HG02885 (cell line): ENCODE measurements around the gene MRTFB.

Experiments used
- ATAC-seq: cut with Tn5 transposase; IDR thresholded peaks from one replicate; pipeline ENCODE4 v1.9.1; 2021; ENCODE audit warnings: mild to moderate bottlenecking; ENCODE audit not compliant: unreplicated experiment, poor library complexity

Gene MRTFB

GRCh38 chr16:14219983-14220382 lies 148.9 kb downstream of the MRTFB start:
- ATAC-seq = no peak

DNA sequence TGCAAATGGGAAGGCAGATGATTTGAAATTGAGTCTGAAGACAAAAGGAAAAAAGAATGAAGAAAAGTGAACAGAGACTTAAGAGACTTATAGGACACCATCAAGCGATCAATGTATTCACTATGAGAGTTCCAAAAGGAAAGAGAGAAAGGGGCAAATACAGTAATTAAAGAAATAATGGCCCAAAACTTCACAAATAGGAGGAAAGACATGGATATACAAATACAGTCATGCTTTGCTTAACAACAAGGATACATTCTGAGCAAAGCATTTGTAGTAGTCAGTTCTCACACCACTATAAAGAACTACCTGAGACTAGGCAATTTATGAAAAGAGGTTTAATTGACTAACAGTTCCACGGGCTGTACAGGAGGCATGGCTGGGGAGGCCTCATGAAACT lies 152.5 kb downstream of the MRTFB start:
- no peak for ATAC-seq

- no peak for ATAC-seq
Measured at GRCh38 chr16:14225457-14225856, 154.3 kb downstream of the MRTFB start.

DNA sequence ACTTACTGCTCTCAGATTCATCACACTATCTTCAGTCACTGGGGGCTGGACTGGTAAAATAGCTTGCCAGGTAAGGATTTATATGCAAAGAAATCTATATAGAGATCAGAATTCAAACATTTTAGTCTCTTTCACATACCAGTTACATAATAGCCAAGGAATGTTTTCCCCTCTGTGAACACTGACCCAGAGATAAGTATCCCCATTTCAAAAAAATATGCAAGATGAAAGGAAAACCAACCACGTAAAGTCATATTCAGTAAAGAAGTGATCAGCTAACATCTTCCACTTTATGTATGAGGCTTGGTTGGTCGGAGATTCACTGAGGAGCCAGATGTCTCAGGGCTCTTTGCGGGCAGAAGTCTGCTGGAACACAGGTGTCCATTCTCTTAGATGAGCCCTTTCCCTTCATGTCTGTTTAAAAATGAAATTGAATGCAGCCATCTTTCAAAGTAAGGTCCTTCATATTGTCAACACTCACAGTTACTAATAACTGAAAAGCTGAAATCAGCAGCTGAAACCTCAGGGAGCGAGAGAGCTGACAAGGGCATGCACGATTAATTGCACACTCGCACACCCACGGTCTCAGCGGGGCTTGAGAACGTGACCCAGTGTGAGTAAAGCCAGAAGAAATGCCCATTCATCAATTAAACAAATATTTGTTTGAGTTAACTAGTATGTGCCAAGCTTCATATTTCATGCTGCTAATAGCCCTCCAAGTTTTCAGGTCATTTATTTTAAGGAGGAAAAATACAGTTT lies 161.2 kb downstream of the MRTFB start:
- ATAC-seq = no peak

- ATAC-seq = no peak
Measured at GRCh38 chr16:14236401-14236800, 165.3 kb downstream of the MRTFB start.

GRCh38 chr16:14238756-14239155 lies 167.6 kb downstream of the MRTFB start:
- no peak for ATAC-seq

DNA sequence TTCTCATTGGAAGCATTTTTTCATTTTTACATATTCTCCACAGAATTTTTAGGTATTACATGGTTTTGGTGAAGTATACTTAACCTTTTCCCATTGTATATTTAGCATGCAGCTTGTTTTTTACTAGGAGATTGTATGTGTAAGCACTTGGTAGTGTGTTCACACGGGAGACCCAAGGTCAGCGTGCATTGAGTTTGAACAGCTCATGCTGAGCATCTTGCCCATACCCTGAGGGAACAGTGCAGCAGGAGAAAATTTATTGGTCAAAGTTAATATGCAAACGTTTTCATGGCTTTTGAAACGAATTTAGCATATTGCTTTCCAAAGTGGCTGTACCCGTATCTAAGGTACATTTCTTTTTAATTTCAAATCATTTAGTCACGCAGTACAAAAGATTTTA lies 168.7 kb downstream of the MRTFB start:
- ATAC-seq = no peak

GRCh38 chr16:14240219-14240843 lies 169.2 kb downstream of the MRTFB start:
- no peak for ATAC-seq

DNA sequence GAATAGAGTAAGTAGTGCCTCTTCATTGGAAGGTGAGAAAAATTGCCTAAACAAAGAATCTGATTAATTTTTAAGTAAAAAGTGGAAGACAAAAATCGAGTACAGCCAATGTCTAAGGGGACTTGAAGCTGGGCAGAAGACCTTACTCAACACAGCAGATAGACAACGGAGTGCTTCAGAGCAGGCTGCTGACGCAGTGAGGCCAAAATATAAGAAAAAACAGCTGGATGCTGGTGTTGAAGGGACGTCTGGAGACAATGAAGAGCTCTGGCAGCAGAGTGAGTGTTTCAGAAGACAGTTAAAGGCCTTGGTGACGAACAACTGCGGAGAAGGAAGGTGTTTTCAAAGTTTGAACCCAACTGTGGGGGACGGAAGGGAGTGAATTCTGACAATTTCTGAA lies 169.8 kb downstream of the MRTFB start:
- ATAC-seq = no peak

- ATAC-seq = no peak
Measured at GRCh38 chr16:14241631-14242030, 170.5 kb downstream of the MRTFB start.

DNA sequence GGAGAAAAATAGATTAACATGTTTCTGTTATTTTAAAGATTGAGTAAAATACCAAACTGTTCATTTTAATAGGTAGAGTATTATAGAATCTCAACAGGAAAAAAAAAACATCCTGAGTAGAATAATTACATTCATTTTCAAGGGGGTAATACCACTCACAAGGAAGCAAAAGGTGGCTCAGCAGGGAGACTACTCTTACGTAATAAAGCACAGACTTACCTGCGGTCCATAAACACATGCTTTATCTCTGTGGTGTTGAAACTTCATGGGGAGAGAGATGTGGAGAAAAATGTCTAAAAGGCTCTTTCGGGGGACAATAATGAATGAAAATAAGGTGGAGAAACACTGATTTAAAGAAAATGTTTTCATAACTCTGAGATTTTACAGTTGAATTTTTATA lies 171.7 kb downstream of the MRTFB start:
- ATAC-seq = no peak

GRCh38 chr16:14244196-14245010 lies 173.3 kb downstream of the MRTFB start:
- ATAC-seq = no peak

GRCh38 chr16:14248791-14249190 lies 177.7 kb downstream of the MRTFB start:
- no peak for ATAC-seq

DNA sequence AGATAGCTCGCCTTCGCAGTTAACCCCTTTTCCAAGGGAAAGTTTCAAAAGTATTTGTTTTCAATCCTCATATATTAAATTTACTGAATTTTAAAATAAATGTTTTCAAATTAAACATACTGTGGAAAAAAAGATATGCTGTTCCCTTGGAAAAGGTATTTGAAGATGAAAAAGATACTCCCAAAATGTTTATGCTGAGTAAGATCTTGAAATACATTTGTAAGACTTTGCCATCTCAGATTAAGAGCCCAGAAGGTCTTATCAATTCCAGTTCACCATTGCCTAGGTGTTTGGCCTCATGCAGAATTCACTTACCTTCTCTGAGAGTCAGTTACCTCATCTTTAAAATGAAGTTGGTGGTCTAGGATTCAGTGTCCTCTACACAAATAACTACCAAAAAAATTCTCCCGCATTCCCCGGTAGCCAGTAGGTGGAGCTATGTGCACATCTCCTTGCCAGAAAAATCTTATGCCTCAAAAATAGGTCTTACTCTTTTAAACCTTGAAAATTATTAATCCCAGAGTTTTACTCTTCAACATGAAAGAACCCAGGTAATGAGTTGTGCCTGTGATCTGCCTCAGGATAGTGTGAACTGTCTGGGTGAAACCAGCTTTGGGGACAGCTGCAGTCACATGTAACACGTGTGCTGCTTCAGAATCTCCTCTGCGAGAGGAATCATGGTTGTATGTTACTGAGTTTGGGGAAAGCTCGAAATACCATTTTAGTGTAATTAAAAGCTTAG lies 178.3 kb downstream of the MRTFB start:
- ATAC-seq = no peak

DNA sequence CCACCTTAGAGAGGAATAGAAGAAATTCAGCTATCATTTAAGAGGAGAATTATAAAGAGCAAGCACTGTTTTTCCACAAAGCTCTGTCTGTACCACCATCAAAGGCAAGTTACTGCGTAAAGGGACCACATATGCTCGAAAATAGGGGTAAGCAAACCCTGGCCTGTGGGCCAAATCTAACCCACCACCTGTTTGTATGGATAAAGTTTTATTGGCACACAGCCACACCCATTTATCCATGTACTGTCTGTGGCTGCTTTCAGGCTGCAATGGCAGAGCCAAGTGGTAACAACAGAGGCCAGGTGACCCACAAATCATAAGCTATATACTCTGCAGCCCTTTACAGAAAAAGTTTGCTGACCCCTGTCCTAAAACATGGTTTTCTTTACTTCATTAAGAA lies 180.3 kb downstream of the MRTFB start:
- no peak for ATAC-seq

- no peak for ATAC-seq
Measured at GRCh38 chr16:14252860-14253259, 181.7 kb downstream of the MRTFB start.

- ATAC-seq = no peak
Measured at GRCh38 chr16:14263011-14263410, 191.9 kb downstream of the MRTFB start.

GRCh38 chr16:14263769-14264168 lies 192.7 kb downstream of the MRTFB start:
- no peak for ATAC-seq

DNA sequence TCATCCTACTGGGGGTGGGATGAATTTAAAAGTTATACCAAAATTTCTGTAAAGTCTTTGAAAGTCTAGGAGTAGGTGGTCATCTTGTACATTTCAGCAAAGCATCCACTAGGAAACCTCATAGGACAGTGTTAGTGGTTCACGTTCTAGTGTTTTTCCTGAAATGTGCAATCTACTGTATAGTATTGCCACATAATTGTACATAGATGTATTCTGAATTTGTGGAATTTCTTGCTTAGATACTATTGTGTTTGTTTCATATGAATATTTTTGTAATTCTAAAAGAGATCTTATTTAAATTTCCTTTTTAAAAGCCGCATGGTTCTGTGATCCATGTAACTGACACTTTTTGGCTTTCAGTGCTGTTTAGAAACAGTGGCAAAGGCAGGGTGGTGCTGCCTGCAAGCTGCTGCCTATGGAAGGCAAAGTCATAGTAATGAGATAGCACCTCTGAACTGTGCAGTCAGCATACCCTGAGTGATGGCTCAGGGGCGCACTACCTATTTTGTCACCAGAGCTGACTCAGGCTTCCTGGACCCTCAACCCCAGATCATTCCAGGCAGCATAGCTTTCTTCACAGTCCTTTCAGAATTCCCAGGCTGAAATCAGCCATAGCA lies 193.3 kb downstream of the MRTFB start:
- ATAC-seq = no peak

DNA sequence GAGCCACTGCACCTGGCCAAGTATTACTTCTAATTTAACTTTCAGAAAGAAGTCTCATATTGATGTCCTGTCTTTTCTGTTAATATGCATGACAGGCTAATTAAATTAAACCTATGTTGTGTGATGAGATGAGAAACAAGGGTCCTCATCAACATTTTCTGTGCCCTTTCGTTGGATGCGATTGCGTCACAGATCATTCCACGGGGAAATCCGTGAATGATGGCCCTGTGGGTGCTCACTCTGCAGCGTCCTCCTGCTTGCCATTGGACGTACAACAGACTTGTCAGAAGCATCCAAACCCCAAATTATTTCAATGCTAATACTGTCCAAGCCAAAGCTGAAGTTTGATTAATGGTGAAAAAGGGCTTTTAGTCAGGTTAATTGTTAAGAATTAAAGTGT lies 197.0 kb downstream of the MRTFB start:
- ATAC-seq = no peak
